IMR-90 (cell line): ENCODE data around the gene TEP1. TPM values are rescaled to one million over a fixed set of nuclear protein-coding genes. Genes with fewer than 3 reads are reported as not detected.

ENCODE experiments used
- ATAC-seq: fragments of 200-7000 bp; cut with Tn5 transposase; 2 replicates; pipeline ENCODE4 v1.9.1; 2020; ENCODE audit warnings: low read depth, mild to moderate bottlenecking, moderate library complexity
- BruUV-seq: library from RNA; stranded (reverse); fragments of 400-500 nt; replicated peaks from 2 replicates; lab custom pipeline; 2021; lab: Mats Ljungman, UMichigan
- CTCF ChIA-PET: fragments of 300-600 bp; formaldehyde crosslinking; extraction: SDS; loops from one replicate; lab custom pipeline; 2021; ENCODE audit warnings: antibody characterized with exemption; lab: Yijun Ruan, JAX
- POLR2A ChIA-PET: fragments of 300-600 bp; sonication (Branson Sonifier 250); formaldehyde crosslinking; loops from one replicate; lab custom pipeline; 2022; ENCODE audit warnings: antibody characterized with exemption; ENCODE audit not compliant: unreplicated experiment; lab: Charles Lee
- DNase-seq: peaks from one replicate; pipeline ENCODE4 v3.0.0; 2013
- H2AFZ ChIP-seq: replicated peaks from 2 replicates; pipeline ENCODE3; 2013; ENCODE audit warnings: low read length, mild to moderate bottlenecking; ENCODE audit not compliant: poor library complexity
- H2AK5ac ChIP-seq: 2 replicates; pipeline ENCODE4 v1.6.1; 2013; ENCODE audit warnings: low read depth, low read length, inconsistent platforms
- H2AK9ac ChIP-seq: replicated peaks from 2 replicates; pipeline ENCODE3; 2013; ENCODE audit warnings: mild to moderate bottlenecking, low read depth, low read length, moderate library complexity; ENCODE audit not compliant: poor library complexity
- H2BK120ac ChIP-seq: 2 replicates; pipeline ENCODE4 v1.6.1; 2013; ENCODE audit warnings: low read depth, low read length, inconsistent platforms
- H2BK15ac ChIP-seq: 3 replicates; pipeline ENCODE4 v1.6.1; 2013; ENCODE audit warnings: low read depth, low read length, inconsistent platforms
- H2BK20ac ChIP-seq: 2 replicates; pipeline ENCODE4 v1.6.1; 2013; ENCODE audit warnings: low read depth, mild to moderate bottlenecking, inconsistent platforms, low read length, moderate library complexity
- H2BK5ac ChIP-seq: 2 replicates; pipeline ENCODE4 v1.6.1; 2013; ENCODE audit warnings: mild to moderate bottlenecking, low read depth, low read length, inconsistent platforms; ENCODE audit not compliant: poor library complexity, severe bottlenecking
- H3K14ac ChIP-seq: replicated peaks from 2 replicates; pipeline ENCODE4 v1.6.1; 2013; ENCODE audit warnings: low read depth, low read length, inconsistent platforms
- H3K18ac ChIP-seq: 2 replicates; pipeline ENCODE4 v1.6.1; 2013; ENCODE audit warnings: low read depth, low read length, control low read depth
- H3K23ac ChIP-seq: 2 replicates; pipeline ENCODE4 v1.6.1; 2013; ENCODE audit warnings: low read depth, low read length, inconsistent platforms
- H3K27ac ChIP-seq: 2 replicates; pipeline ENCODE4 v1.5.1; 2013; ENCODE audit warnings: mild to moderate bottlenecking, control low read depth, low read length; ENCODE audit not compliant: insufficient read depth
- H3K27me3 ChIP-seq: 2 replicates; pipeline ENCODE4 v1.6.1; 2013; ENCODE audit warnings: low read length; ENCODE audit not compliant: control insufficient read depth, insufficient read depth
- H3K36me3 ChIP-seq: 2 replicates; pipeline ENCODE4 v1.6.1; 2013; ENCODE audit warnings: low read length, mixed read lengths; ENCODE audit not compliant: control insufficient read depth, insufficient read depth
- H3K4ac ChIP-seq: 2 replicates; pipeline ENCODE4 v1.6.1; 2013; ENCODE audit warnings: low read depth, low read length, inconsistent platforms
- H3K4me1 ChIP-seq: 2 replicates; pipeline ENCODE4 v1.6.1; 2013; ENCODE audit warnings: low read length, mixed read lengths; ENCODE audit not compliant: control insufficient read depth, insufficient read depth
- H3K4me2 ChIP-seq: 2 replicates; pipeline ENCODE4 v1.6.1; 2013; ENCODE audit warnings: low read depth, mild to moderate bottlenecking, control low read depth, low read length, moderate library complexity
- H3K4me3 ChIP-seq: 2 replicates; pipeline ENCODE4 v1.5.1; 2013; ENCODE audit warnings: low read depth, mild to moderate bottlenecking, control low read depth, low read length, moderate library complexity; ENCODE audit not compliant: insufficient read depth
- H3K56ac ChIP-seq: 2 replicates; pipeline ENCODE4 v1.6.1; 2013; ENCODE audit warnings: low read length, inconsistent platforms; ENCODE audit not compliant: insufficient read depth; ENCODE audit errors: extremely low read depth
- H3K79me1 ChIP-seq, 2 experiments: 2 replicates each; pipeline ENCODE4 v1.6.1; 2013; ENCODE audit warnings: low read length in 2 of 2, inconsistent platforms in 1 of 2, low read depth in 1 of 2
- H3K9ac ChIP-seq: 2 replicates; pipeline ENCODE4 v1.6.1; 2013; ENCODE audit warnings: low read depth, low read length, control low read depth
- H3K9me1 ChIP-seq: 2 replicates; pipeline ENCODE4 v1.6.1; 2013; ENCODE audit warnings: low read length, inconsistent platforms; ENCODE audit not compliant: insufficient read depth
- H3K9me3 ChIP-seq: 2 replicates; pipeline ENCODE4 v1.6.1; 2013; ENCODE audit warnings: low read length; ENCODE audit not compliant: control insufficient read depth, insufficient read depth
- H4K20me1 ChIP-seq: 2 replicates; pipeline ENCODE4 v1.6.1; 2013; ENCODE audit warnings: low read length, inconsistent platforms; ENCODE audit not compliant: insufficient read depth
- H4K5ac ChIP-seq: 2 replicates; pipeline ENCODE4 v1.6.1; 2013; ENCODE audit warnings: mild to moderate bottlenecking, low read depth, low read length, control low read depth
- H4K8ac ChIP-seq, 2 experiments: 2 replicates each; pipeline ENCODE4 v1.6.1; 2013; ENCODE audit warnings: low read depth in 2 of 2, low read length in 2 of 2, control low read depth in 1 of 2, inconsistent platforms in 1 of 2
- H4K91ac ChIP-seq: 2 replicates; pipeline ENCODE4 v1.6.1; 2013; ENCODE audit warnings: low read depth, low read length, inconsistent platforms; ENCODE audit not compliant: insufficient read depth
- MAZ ChIP-seq: IDR thresholded peaks from 2 replicates; pipeline ENCODE4 v1.6.1; 2012; ENCODE audit warnings: low read depth, mild to moderate bottlenecking, low read length, improper control_type of control experiment, moderate library complexity, borderline replicate concordance
- POLR2A ChIP-seq: IDR thresholded peaks from 2 replicates; pipeline ENCODE4 v1.6.1; 2012; ENCODE audit warnings: mild to moderate bottlenecking, low read depth, low read length
- WGBS, 2 experiments: methylation state at CpG; one replicate each; pipeline versions ENCODE4 v1.1.5 to v1.1.7; 2013; ENCODE audit warnings: missing lambda C conversion rate in 2 of 2; ENCODE audit not compliant: insufficient read length in 1 of 2; ENCODE audit errors: extremely low coverage in 2 of 2; 5-methylcytosine and 5-hydroxymethylcytosine counted together
- dilution Hi-C: fragments of 300-500 bp; cut with HindIII; formaldehyde crosslinking; loops from one replicate; pipeline ENCODE4 v1.14.3; 2018; ENCODE audit warnings: low sequenced_read_pairs; ENCODE audit not compliant: unreplicated experiment
- in situ Hi-C: fragments of 300-500 bp; cut with MboI; formaldehyde crosslinking; loops from 3 replicates; pipeline ENCODE4 v1.14.3; 2019; ENCODE audit warnings: low sequenced_read_pairs, inconsistent platforms, mixed read lengths
- intact Hi-C: fragments of 100-400 bp; cut with micrococcal nuclease; formaldehyde crosslinking; loops from 2 replicates; pipeline ENCODE4 v1.10.0; 2022
- polyA plus RNA-seq, 3 experiments: library from polyadenylated mRNA; depleted of rRNA; stranded (reverse); fragments of >200 nt; gene quantifications; 2 replicates each; pipeline ENCODE4 v1.2.3, GENCODE V29; 2012; ENCODE audit warnings: low replicate concordance in 1 of 3
- total RNA-seq: library from RNA; depleted of rRNA; stranded (reverse); fragments of >200 nt; gene quantifications from 2 replicates; pipeline ENCODE4 v1.2.3, GENCODE V29; 2012

Gene TEP1
- total and polyA plus RNA-seq, 2 of the 4 experiments (the other 2 are of a cell fraction): 10.7 to 12.4 TPM

DNA sequence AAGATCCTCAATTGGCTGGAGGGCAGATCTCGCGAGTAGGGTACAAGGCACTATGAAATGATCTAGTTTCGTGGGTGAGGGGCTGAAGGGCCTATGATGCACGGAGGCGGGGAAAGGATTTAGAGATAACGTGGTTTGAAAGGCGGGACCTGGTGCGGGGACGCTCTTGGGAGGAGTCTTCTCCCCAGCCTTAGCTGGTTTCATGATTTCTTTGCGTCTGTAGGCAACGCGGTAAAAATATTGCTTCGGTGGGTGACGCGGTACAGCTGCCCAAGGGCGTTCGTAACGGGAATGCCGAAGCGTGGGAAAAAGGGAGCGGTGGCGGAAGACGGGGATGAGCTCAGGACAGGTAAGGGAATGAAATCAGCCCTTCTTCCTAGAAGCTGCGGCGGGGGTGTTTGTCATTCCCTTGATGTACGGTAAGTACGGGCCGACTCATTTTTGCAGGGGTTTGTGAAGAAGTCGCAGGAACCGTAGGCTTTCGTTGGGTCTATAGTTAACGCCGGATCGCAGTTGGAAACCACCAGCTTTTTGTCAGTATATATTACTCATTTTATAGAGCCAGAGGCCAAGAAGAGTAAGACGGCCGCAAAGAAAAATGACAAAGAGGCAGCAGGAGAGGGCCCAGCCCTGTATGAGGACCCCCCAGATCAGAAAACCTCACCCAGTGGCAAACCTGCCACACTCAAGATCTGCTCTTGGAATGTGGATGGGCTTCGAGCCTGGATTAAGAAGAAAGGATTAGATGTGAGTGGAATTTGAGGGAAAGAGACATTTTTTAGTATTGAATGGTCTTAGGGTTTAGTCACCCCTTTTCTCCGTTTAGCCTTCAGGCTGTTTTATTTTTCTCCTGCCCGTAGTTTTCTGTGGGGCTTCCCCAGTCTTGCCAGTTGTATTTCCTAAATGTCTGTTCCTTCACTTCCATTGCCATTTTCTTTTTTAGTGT is 42.3 kb upstream of the TEP1 start:
- Histone ChIP-seq H4K5ac (peak overlapping the region; percentile 34), H2AK9ac (peak overlapping the region; percentile 88), H2BK5ac (peak overlapping the region; percentile 77), H3K9ac (peak overlapping the region; percentile 85), H2AK5ac (peak overlapping the region; percentile 72), H3K18ac (peak overlapping the region; percentile 12; the same call in 1 of the 2 replicates), H4K20me1 (0 out of 2 replicates have a peak, but pooled peaks cover 1% of the 10 kb centered on the region), H4K8ac (peak overlapping the region; percentile 75 to 87), H3K23ac (peak overlapping the region; percentile 76), H3K79me1 (peaks cover 26 to 48% of the 10 kb centered on the region in 2 experiments), H3K4ac (peak overlapping the region; percentile 91), H3K4me3 (peak overlapping the region; percentile 62), H3K14ac (peak overlapping the region; percentile 84), H2AFZ (peak overlapping the region; percentile 97), H3K4me1 (0 out of 2 replicates have a peak, but pooled peaks cover 4% of the 10 kb centered on the region), H3K27me3 (no peaks in the 10 kb centered on the region), H3K9me3 (no peaks in the 10 kb centered on the region), H3K56ac (peak overlapping the region; percentile 85), H3K4me2 (peak overlapping the region; percentile 55), H3K27ac (peak overlapping the region; percentile 80), H3K36me3 (peaks cover 26% of the 10 kb centered on the region), H2BK20ac (no peak overlapping the region), H3K9me1 (peaks cover 8% of the 10 kb centered on the region; the same call in 1 of the 2 replicates), H2BK15ac (no peak overlapping the region), H4K91ac (peak overlapping the region; percentile 68), H2BK120ac (peak overlapping the region; percentile 51)
- POLR2A ChIA-PET: interaction anchor here (0.9 kb wide), 1 partner anchor 11 kb away, joined by 3 read pairs; no protein-coding TSS in a partner anchor
- DNase-seq (peak; percentile 89), ATAC-seq (peak; percentile 78)
- no TSS peak for BruUV-seq
- dilution Hi-C loops: no loop called here
- CTCF ChIA-PET: interaction anchor here (1.4 kb wide), 1 partner anchor 40 kb away, joined by 7 read pairs; no protein-coding TSS in a partner anchor
- WGBS, 2 experiments: 1% methylated on average over 21 of the region's 39 CpGs; no CpG with 5 or more reads in 1 of the 2 experiments
- TF ChIP-seq POLR2A (peak; percentile 48), MAZ (no peak)
- in situ Hi-C loops: loop anchor here (25.0 kb wide), 1 partner anchor 632 kb away; the partner anchor contains the start of gene ZNF219
- intact Hi-C loops: loop anchor here (1.0 kb wide), 3 partner anchors 43 to 154 kb away; partner anchors contain the start of gene PARP2
